ENCODE results near the gene TST.
A peak's percentile ranks its signal among the peaks of the same experiment; 100 is the strongest.

The TST gene

GRCh38 chr22:37044634-37045625, 25.7 kb upstream of the TST start:
- H2AFZ ChIP-seq (ENCODE audit: low read length), result no peak overlapping the region
- no peaks in the 10 kb centered on the region for H3K79me2 ChIP-seq (ENCODE audit: insufficient read depth, low read length)
- no peak overlapping the region for H3K9ac ChIP-seq (ENCODE audit: low read depth, low read length, poor library complexity, severe bottlenecking)
- no peaks in the 10 kb centered on the region for H3K9me3 ChIP-seq (ENCODE audit: insufficient read depth, low read depth, low read length)
- H3K4me1 ChIP-seq (ENCODE audit: insufficient read depth, low read length, poor library complexity, severe bottlenecking), result peaks cover 6% of the 10 kb centered on the region
- TF ChIP-seq CTCF (conservative IDR thresholded peaks at IDR 0.05; ENCODE audit: low read length) (no peak), EZH2phosphoT487 (IDR thresholded peaks at IDR 0.05; ENCODE audit: borderline replicate concordance) (no peak)
- H3F3A ChIP-seq (ENCODE audit: low read depth), result no peaks in the 10 kb centered on the region
- no peak overlapping the region for H3K4me3 ChIP-seq (ENCODE audit: low read length, poor library complexity, severe bottlenecking)
- no peak overlapping the region for H3K4me2 ChIP-seq (ENCODE audit: low read depth, low read length, poor library complexity, severe bottlenecking)
- no peaks in the 10 kb centered on the region for H3K36me3 ChIP-seq (ENCODE audit: insufficient read depth, low read length)
- H3K27me3 ChIP-seq (ENCODE audit: insufficient read depth, low read length, poor library complexity, severe bottlenecking), result no peaks in the 10 kb centered on the region
- H4K20me1 ChIP-seq (ENCODE audit: insufficient read depth, low read length, poor library complexity, severe bottlenecking), result no peaks in the 10 kb centered on the region
- no peaks in the 10 kb centered on the region for H3K9me2 ChIP-seq (replicated peaks; ENCODE audit: low read depth, low read length)

GRCh38 chr22:37043828-37044538, 24.7 kb upstream of the TST start:
- Histone ChIP-seq H2AFZ (ENCODE audit: low read length) (no peak overlapping the region), H3K79me2 (ENCODE audit: insufficient read depth, low read length) (no peaks in the 10 kb centered on the region), H3K9me3 (ENCODE audit: insufficient read depth, low read depth, low read length) (no peaks in the 10 kb centered on the region), H3K9me2 (replicated peaks; ENCODE audit: low read depth, low read length) (no peaks in the 10 kb centered on the region), H4K20me1 (ENCODE audit: insufficient read depth, low read length, poor library complexity, severe bottlenecking) (no peaks in the 10 kb centered on the region), H3K4me3 (ENCODE audit: low read length, poor library complexity, severe bottlenecking) (no peak overlapping the region), H3K4me1 (ENCODE audit: insufficient read depth, low read length, poor library complexity, severe bottlenecking) (peaks cover 6% of the 10 kb centered on the region), H3K27me3 (ENCODE audit: insufficient read depth, low read length, poor library complexity, severe bottlenecking) (no peaks in the 10 kb centered on the region), H3K4me2 (ENCODE audit: low read depth, low read length, poor library complexity, severe bottlenecking) (no peak overlapping the region), H3K36me3 (ENCODE audit: insufficient read depth, low read length) (no peaks in the 10 kb centered on the region), H3K9ac (ENCODE audit: low read depth, low read length, poor library complexity, severe bottlenecking) (no peak overlapping the region), H3F3A (ENCODE audit: low read depth) (no peaks in the 10 kb centered on the region)
- TF ChIP-seq EZH2phosphoT487 (IDR thresholded peaks at IDR 0.05; ENCODE audit: borderline replicate concordance) (no peak), CTCF (conservative IDR thresholded peaks at IDR 0.05; ENCODE audit: low read length) (peak; percentile 73)

GRCh38 chr22:37043209-37043827, 24.1 kb upstream of the TST start:
- TF ChIP-seq EZH2phosphoT487 (IDR thresholded peaks at IDR 0.05; ENCODE audit: borderline replicate concordance) (no peak), CTCF (conservative IDR thresholded peaks at IDR 0.05; ENCODE audit: low read length) (no peak)
- Histone ChIP-seq H3K36me3 (ENCODE audit: insufficient read depth, low read length) (no peaks in the 10 kb centered on the region), H3K4me1 (ENCODE audit: insufficient read depth, low read length, poor library complexity, severe bottlenecking) (peaks cover 6% of the 10 kb centered on the region)

More at GRCh38 chr22:37043209-37043827, 24.1 kb upstream of the TST start:
- H3K27me3 ChIP-seq (ENCODE audit: insufficient read depth, low read length, poor library complexity, severe bottlenecking), result no peaks in the 10 kb centered on the region
- H3K9me3 ChIP-seq (ENCODE audit: insufficient read depth, low read depth, low read length), result no peaks in the 10 kb centered on the region
- H3K4me3 ChIP-seq (ENCODE audit: low read length, poor library complexity, severe bottlenecking), result no peak overlapping the region
- H3K9me2 ChIP-seq (replicated peaks; ENCODE audit: low read depth, low read length), result no peaks in the 10 kb centered on the region
- H3K9ac ChIP-seq (ENCODE audit: low read depth, low read length, poor library complexity, severe bottlenecking), result no peak overlapping the region
- H2AFZ ChIP-seq (ENCODE audit: low read length), result no peak overlapping the region
- no peaks in the 10 kb centered on the region for H3F3A ChIP-seq (ENCODE audit: low read depth)
- H3K4me2 ChIP-seq (ENCODE audit: low read depth, low read length, poor library complexity, severe bottlenecking), result no peak overlapping the region
- H4K20me1 ChIP-seq (ENCODE audit: insufficient read depth, low read length, poor library complexity, severe bottlenecking), result no peaks in the 10 kb centered on the region
- no peaks in the 10 kb centered on the region for H3K79me2 ChIP-seq (ENCODE audit: insufficient read depth, low read length)
